AG08395 (cell line): ENCODE results near the gene CNGA1.

Experiments
- DNase-seq: peaks from one replicate; pipeline ENCODE4 v3.0.0; 2012; ENCODE audit warnings: mixed read lengths, low spot score

Gene CNGA1

GRCh38 chr4:47891928-47892327, 124.6 kb downstream of the CNGA1 start:
- no peak for DNase-seq
